ENCODE data around the gene NOS1AP. TPM values are rescaled to one million over a fixed set of nuclear protein-coding genes. Genes with fewer than 3 reads are reported as not detected.

NOS1AP gene
- total RNA-seq, 1 experiment from 2014 or later: 5.3 TPM

- H3K4me3 ChIP-seq (replicated peaks in 1 of 2; ENCODE audit: low read depth in 1 of 2, low read length in 2 of 2): no peak overlapping the region
- H3K27me3 ChIP-seq (ENCODE audit: insufficient read depth, low read length): no peaks in the 10 kb centered on the region
- no peak overlapping the region for H3K4me2 ChIP-seq (ENCODE audit: low read length)
- ATAC-seq (no peak), DNase-seq (ENCODE audit: low read depth, low spot score) (no peak)
- no peaks in the 10 kb centered on the region for H3K79me2 ChIP-seq (ENCODE audit: insufficient read depth, low read length)
- TF ChIP-seq CTCF (IDR thresholded peaks at IDR 0.05 in 2 of 3, conservative IDR thresholded peaks at IDR 0.05 in 1 of 3; ENCODE audit: borderline replicate concordance in 1 of 3, insufficient read depth in 1 of 3, low read depth in 2 of 3, low read length in 2 of 3) (no peak), ZNF274 (IDR thresholded peaks at IDR 0.05; ENCODE audit: low read depth, low read length) (no peak), SIN3A (IDR thresholded peaks at IDR 0.05; ENCODE audit: low read depth) (no peak), EZH2phosphoT487 (IDR thresholded peaks at IDR 0.05; ENCODE audit: borderline replicate concordance) (no peak), SRF (IDR thresholded peaks at IDR 0.05; ENCODE audit: low read depth) (no peak)
- no peak overlapping the region for H3K27ac ChIP-seq (ENCODE audit: low read depth, low read length)
- no peaks in the 10 kb centered on the region for H4K20me1 ChIP-seq (ENCODE audit: insufficient read depth)
- no peak overlapping the region for H3K9ac ChIP-seq (ENCODE audit: low read length)
- H3K36me3 ChIP-seq (ENCODE audit: control insufficient read depth in 1 of 2, insufficient read depth in 2 of 2, low read length in 2 of 2): no peaks in the 10 kb centered on the region
- no TSS peak for BruUV-seq (replicated peaks)
- H3K9me3 ChIP-seq (ENCODE audit: control insufficient read depth in 1 of 2, insufficient read depth in 1 of 2, low read depth in 1 of 2, low read length in 2 of 2): no peaks in the 10 kb centered on the region
- ChIA-PET POLR2A (no interaction called here), CTCF (interaction anchor here (1.3 to 2.3 kb wide), 3 partner anchors 10 to 32 kb away, joined by 5 to 9 read pairs (median 6); no protein-coding TSS in a partner anchor), RAD21 (ENCODE audit: low non-redundant PET in 1 of 2, low total read pairs in 2 of 2, uncharacterized antibody in 2 of 2, unreplicated experiment in 2 of 2) (no interaction called here)
- intact Hi-C loops (cut with micrococcal nuclease): loop anchor here (10.0 kb wide), 1 partner anchor 145 kb away; no protein-coding TSS in a partner anchor
- no peaks in the 10 kb centered on the region for H3K9me2 ChIP-seq (ENCODE audit: insufficient read depth)
- H2AFZ ChIP-seq (ENCODE audit: low read depth, low read length, poor library complexity, severe bottlenecking): no peak overlapping the region
- H3K4me1 ChIP-seq (ENCODE audit: control insufficient read depth in 1 of 2, insufficient read depth in 2 of 2, low read length in 2 of 2): peaks cover 0 to 4% of the 10 kb centered on the region in 2 experiments; a peak in 2 of 4 replicates
Measured at GRCh38 chr1:162389971-162390370, 320.5 kb downstream of the NOS1AP start.
